Adipocyte (in vitro differentiated cells): ENCODE measurements around the gene MEG3.

Source experiments
- DNase-seq: peaks from one replicate; pipeline ENCODE4 v3.0.0-alpha.2; 2015; ENCODE audit warnings: low read depth
- H3K27me3 ChIP-seq: replicated peaks from 2 replicates; pipeline ENCODE4 v1.7.0; 2013; ENCODE audit warnings: mild to moderate bottlenecking, low read length, moderate library complexity; ENCODE audit not compliant: control insufficient read depth, insufficient read depth
- H3K36me3 ChIP-seq: 2 replicates; pipeline ENCODE4 v1.7.0; 2013; ENCODE audit warnings: low read length, mild to moderate bottlenecking, moderate library complexity; ENCODE audit not compliant: control insufficient read depth, insufficient read depth, severe bottlenecking
- H3K4me1 ChIP-seq: 2 replicates; pipeline ENCODE4 v1.7.0; 2013; ENCODE audit warnings: mild to moderate bottlenecking, low read length, moderate library complexity; ENCODE audit not compliant: control insufficient read depth, insufficient read depth
- H3K4me3 ChIP-seq: 2 replicates; pipeline ENCODE4 v1.7.0; 2013; ENCODE audit warnings: mild to moderate bottlenecking, low read length, moderate library complexity
- H3K9ac ChIP-seq: 2 replicates; pipeline ENCODE4 v1.7.0; 2013; ENCODE audit warnings: mild to moderate bottlenecking, low read length, moderate library complexity
- H3K9me3 ChIP-seq: 2 replicates; pipeline ENCODE4 v1.7.0; 2013; ENCODE audit warnings: mild to moderate bottlenecking, low read length, moderate library complexity; ENCODE audit not compliant: control insufficient read depth

MEG3 gene

GRCh38 chr14:100864206-100864605 lies 38.3 kb downstream of the MEG3 start:
- no peaks in the 10 kb centered on the region for H3K9me3 ChIP-seq
- peaks cover 5% of the 10 kb centered on the region for H3K36me3 ChIP-seq
- no peak overlapping the region for H3K4me3 ChIP-seq
- H3K4me1 ChIP-seq: peaks cover 14% of the 10 kb centered on the region
- H3K27me3 ChIP-seq: peaks cover 5% of the 10 kb centered on the region
- DNase-seq: no peak
- no peak overlapping the region for H3K9ac ChIP-seq

DNA sequence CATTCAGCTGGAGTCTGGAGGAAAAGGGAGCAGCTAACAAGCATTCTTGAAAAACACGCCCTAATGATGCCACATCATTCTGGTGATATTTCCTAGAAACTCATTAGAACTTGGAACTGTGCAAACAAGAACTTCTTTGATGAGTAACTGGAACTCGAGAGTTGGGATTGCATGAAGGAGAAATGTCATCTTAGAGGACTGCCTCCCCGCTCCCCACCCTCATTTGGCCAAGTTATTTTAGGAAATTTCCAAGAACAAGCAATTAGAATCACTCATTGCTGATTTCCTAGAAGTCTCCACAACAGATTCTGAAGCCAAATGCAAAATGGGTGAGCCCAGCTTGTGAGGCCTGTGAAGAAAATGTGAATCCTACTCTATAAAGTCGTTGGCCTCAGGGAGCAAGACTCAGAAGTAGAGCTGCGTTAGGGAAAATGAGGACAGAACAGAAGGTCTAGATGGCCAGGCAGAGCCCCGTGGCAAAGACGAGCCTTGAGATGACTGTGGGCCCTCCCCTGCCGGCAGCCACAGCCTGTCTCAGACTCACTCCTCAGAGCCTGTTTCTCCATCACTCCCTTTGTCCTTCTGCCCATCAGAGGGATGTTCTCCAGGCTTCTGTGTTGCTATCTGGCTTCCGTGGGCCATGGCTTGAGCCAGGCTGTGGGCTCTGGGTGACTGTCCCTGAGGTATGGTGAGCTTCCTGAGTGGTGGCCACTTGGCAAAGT lies 39.2 kb downstream of the MEG3 start:
- no peak overlapping the region for H3K4me3 ChIP-seq
- peaks cover 14% of the 10 kb centered on the region for H3K4me1 ChIP-seq
- H3K9me3 ChIP-seq: no peaks in the 10 kb centered on the region
- peaks cover 5% of the 10 kb centered on the region for H3K27me3 ChIP-seq
- no peak for DNase-seq
- peaks cover 5% of the 10 kb centered on the region for H3K36me3 ChIP-seq
- no peak overlapping the region for H3K9ac ChIP-seq

- H3K4me3 ChIP-seq: no peak overlapping the region
- H3K36me3 ChIP-seq: peaks cover 5% of the 10 kb centered on the region
- H3K27me3 ChIP-seq: peaks cover 5% of the 10 kb centered on the region
- H3K4me1 ChIP-seq: peaks cover 14% of the 10 kb centered on the region
- no peak for DNase-seq
- H3K9me3 ChIP-seq: no peaks in the 10 kb centered on the region
- H3K9ac ChIP-seq: no peak overlapping the region
These were observed 40.0 kb downstream of the MEG3 start for GRCh38 chr14:100865682-100866591.

GRCh38 chr14:100866666-100867630 lies 41.0 kb downstream of the MEG3 start:
- Histone ChIP-seq H3K9ac (no peak overlapping the region), H3K27me3 (peaks cover 5% of the 10 kb centered on the region), H3K4me1 (peaks cover 14% of the 10 kb centered on the region), H3K4me3 (no peak overlapping the region), H3K9me3 (no peaks in the 10 kb centered on the region), H3K36me3 (peaks cover 5% of the 10 kb centered on the region)
- no peak for DNase-seq

DNA sequence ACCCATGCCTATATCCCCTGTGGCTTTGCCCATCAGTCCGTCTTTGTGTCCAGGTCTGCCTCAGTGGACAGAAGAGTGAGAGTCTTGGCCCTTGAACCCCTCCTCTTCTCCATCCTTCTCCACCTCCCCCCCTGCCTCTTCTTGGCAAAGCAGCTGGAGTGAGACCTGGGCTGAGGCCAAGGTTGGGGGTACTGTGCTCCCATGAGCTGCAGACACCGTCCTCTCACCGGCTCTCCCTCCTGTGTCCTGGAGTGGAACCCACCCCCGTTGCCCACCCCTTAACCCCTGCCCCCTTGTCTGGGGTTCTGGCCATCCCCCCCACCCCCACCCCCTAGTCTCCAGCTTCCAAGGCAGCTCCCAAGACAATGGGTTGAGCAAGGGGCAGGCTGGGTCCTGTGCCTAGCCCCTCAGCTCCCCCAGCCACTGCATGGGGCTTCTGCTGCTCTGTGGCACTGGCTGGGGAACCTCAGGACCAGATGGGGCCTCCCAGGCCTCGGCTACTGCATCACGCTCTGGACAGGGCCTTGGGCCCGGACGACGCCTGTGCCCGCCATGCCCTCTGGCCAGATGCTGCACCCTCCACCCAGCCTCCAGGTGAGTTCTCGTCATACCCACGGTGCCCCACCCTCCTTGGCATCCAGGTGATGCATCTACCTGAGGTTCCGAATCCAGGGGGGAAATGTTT lies 41.9 kb downstream of the MEG3 start:
- no peak for DNase-seq
- no peak overlapping the region for H3K4me3 ChIP-seq
- peaks cover 14% of the 10 kb centered on the region for H3K4me1 ChIP-seq

GRCh38 chr14:100868621-100869370 lies 42.9 kb downstream of the MEG3 start:
- no peak for DNase-seq
- no peak overlapping the region for H3K9ac ChIP-seq
- H3K27me3 ChIP-seq: no peaks in the 10 kb centered on the region
- no peaks in the 10 kb centered on the region for H3K9me3 ChIP-seq
- peaks cover 14% of the 10 kb centered on the region for H3K4me1 ChIP-seq
- no peak overlapping the region for H3K4me3 ChIP-seq
- H3K36me3 ChIP-seq: peaks cover 5% of the 10 kb centered on the region

More for the DNA sequence above, 41.9 kb downstream of the MEG3 start:
- peaks cover 2% of the 10 kb centered on the region for H3K27me3 ChIP-seq
- H3K36me3 ChIP-seq: peaks cover 5% of the 10 kb centered on the region
- no peak overlapping the region for H3K9ac ChIP-seq
- no peaks in the 10 kb centered on the region for H3K9me3 ChIP-seq

DNA sequence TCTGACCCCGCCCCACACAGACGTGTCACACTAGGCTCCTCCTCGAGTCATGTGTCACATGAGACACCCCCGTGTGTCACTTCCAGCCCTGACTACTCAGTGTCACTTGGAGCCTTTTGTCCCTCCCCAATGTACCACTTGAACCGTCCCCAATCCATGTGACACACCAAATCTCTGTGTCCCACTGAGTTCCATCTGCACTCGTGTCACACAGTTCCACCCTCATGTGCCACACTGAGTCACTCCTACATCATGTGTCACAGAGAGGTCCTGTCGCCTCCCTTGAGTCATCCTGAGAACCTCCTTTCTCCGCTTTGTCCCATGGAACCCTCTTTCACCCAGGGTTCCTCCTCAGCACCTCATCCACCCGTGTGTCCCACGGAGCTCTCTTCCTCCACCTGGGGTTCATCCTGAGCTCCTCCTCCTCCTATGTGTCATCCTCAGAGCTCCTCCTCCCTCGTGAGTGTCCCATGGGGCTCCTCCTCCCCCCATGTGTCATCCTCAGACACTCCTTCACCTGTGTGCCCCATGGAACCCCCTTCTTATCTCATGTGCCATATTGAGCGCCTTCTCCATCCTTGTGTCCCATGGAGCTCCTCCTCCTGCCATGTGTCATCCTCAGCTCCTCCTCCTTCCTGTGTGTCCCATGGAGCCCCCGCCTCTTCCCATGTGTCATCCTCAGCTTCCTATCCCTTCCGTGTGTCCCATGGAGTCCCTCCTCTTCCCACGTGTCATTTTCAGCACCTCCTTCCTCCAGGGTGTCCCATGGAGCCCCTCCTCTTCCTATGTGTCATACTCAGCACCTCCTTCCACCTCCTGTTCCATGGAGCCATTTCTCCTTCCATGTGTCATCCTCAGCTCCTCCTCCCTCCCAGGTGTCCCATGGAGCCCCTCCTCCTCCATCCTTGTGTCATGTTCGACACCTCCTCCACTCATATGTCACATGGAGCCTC lies 45.6 kb downstream of the MEG3 start:
- no peak overlapping the region for H3K4me3 ChIP-seq
- no peaks in the 10 kb centered on the region for H3K27me3 ChIP-seq
- DNase-seq: no peak
- H3K4me1 ChIP-seq: no peaks in the 10 kb centered on the region
- no peak overlapping the region for H3K9ac ChIP-seq
- no peaks in the 10 kb centered on the region for H3K9me3 ChIP-seq
- peaks cover 5% of the 10 kb centered on the region for H3K36me3 ChIP-seq

DNA sequence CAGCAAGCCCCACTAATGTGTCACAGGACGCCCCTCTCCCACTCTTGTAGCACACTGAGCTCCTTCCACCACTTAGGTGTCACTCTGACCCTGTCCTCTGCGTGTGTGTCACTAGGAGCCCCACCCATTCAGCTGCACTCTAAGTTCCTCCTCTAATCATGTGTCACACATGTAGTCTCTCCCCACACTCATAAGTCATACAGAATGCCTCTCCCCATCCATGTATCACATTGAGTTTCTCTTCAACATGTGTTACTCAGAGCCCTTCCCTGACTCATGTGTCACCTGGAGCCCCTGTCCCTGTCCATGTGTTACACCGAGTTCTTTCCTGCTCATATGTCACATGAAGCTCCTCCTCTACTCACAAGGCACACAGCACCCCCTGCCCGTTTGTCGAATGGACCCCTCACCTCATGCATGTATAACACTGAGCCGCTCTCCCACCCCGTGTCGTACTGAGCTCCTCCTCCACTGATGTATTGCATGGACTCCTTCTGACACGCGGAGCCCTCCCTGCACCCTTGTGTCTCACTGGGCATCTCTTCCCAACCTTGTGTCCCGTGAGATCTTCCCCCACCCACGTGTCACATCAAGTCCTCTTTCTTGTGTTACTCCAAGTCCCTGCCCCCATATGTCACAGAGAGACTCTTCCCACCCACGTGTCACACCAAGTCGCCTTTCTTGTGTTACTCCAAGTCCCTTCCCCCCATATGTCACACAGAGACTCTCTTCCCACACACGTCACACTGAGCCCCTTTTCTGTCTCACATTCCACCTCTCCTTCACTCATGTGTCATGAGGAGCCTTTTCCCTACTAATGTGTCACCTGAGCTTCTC lies 46.6 kb downstream of the MEG3 start:
- H3K4me3 ChIP-seq: no peak overlapping the region
- H3K27me3 ChIP-seq: no peaks in the 10 kb centered on the region
- H3K9me3 ChIP-seq: no peaks in the 10 kb centered on the region
- no peak overlapping the region for H3K9ac ChIP-seq
- DNase-seq: no peak
- H3K36me3 ChIP-seq: peaks cover 5% of the 10 kb centered on the region
- no peaks in the 10 kb centered on the region for H3K4me1 ChIP-seq

DNA sequence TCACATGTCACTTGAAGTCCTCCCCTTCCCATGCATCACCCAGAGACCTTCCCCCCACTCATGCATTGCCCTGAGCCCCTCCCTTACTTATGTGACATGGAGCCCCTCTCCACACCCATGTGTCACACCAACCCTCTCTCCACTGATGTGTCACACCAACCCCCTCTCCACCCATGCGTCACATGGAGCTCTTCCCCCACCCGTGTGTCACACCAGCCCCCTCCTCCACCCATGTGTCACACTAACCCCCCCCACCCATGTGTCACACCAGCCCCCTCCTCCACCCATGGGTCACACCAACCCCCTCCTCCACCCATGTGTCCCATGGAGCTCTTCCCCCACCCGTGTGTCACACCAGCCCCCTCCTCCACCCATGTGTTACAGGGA lies 47.2 kb downstream of the MEG3 start:
- H3K4me3 ChIP-seq: no peak overlapping the region
- peaks cover 5% of the 10 kb centered on the region for H3K36me3 ChIP-seq
- no peaks in the 10 kb centered on the region for H3K27me3 ChIP-seq
- H3K9me3 ChIP-seq: no peaks in the 10 kb centered on the region
- no peak overlapping the region for H3K9ac ChIP-seq
- no peak for DNase-seq
- no peaks in the 10 kb centered on the region for H3K4me1 ChIP-seq
